GM12878 (cell line): ENCODE results near the gene CDH4.

Source experiments
- BMI1 ChIP-seq: fragments of 450-650 bp; IDR thresholded peaks from 2 replicates; pipeline ENCODE4 v1.6.1; 2016; ENCODE audit warnings: mild to moderate bottlenecking, moderate library complexity, borderline replicate concordance
- CREM ChIP-seq: IDR thresholded peaks from 2 replicates; pipeline ENCODE4 v1.6.1; 2014; ENCODE audit warnings: antibody characterized with exemption, low read depth
- CTCF ChIP-seq, 3 experiments: IDR thresholded peaks in 2 of 3; conservative IDR thresholded peaks in 1 of 3; 2 replicates each; pipeline ENCODE4 v1.5.1; 2011; ENCODE audit warnings: low read depth in 3 of 3, low read length in 3 of 3, mild to moderate bottlenecking in 3 of 3, control low read depth in 2 of 3, moderate library complexity in 2 of 3, inconsistent platforms in 1 of 3, mixed read lengths in 1 of 3; ENCODE audit not compliant: control insufficient read depth in 2 of 3, insufficient read depth in 1 of 3; ENCODE audit errors: extremely low read depth in 1 of 3
- IKZF2 ChIP-seq, 2 experiments: fragments of 450-650 bp; IDR thresholded peaks; 2 replicates each; pipeline ENCODE4 v1.6.1; 2017; ENCODE audit warnings: mild to moderate bottlenecking in 2 of 2, moderate library complexity in 2 of 2
- JUNB ChIP-seq: IDR thresholded peaks from 2 replicates; pipeline ENCODE4 v1.6.1; 2016; ENCODE audit warnings: antibody characterized with exemption, mild to moderate bottlenecking
- JUND ChIP-seq: IDR thresholded peaks from 2 replicates; pipeline ENCODE4 v1.6.1; 2012; ENCODE audit warnings: low read depth, mild to moderate bottlenecking, low read length, improper control_type of control experiment, moderate library complexity
- KDM1A ChIP-seq: fragments of 200-600 bp; sonication (generic); IDR thresholded peaks from 2 replicates; pipeline ENCODE4 v1.6.1; 2016; ENCODE audit warnings: borderline replicate concordance
- MXI1 ChIP-seq: fragments of 150-350 bp; IDR thresholded peaks from 2 replicates; pipeline ENCODE4 v1.6.1; 2011; ENCODE audit warnings: low read depth, mild to moderate bottlenecking, inconsistent platforms, low read length, improper control_type of control experiment

- TF ChIP-seq CTCF (IDR thresholded peaks at IDR 0.05 in 2 of 3, conservative IDR thresholded peaks at IDR 0.05 in 1 of 3; ENCODE audit: control insufficient read depth in 2 of 3, extremely low read depth in 1 of 3, insufficient read depth in 1 of 3, low read depth in 3 of 3, low read length in 3 of 3), result no peak
- TF ChIP-seq CREM, result no peak
- TF ChIP-seq JUNB, result no peak
- no peak for TF ChIP-seq JUND
- no peak for TF ChIP-seq MXI1
- no peak for TF ChIP-seq IKZF2 (IDR thresholded peaks at IDR 0.05)
- no peak for TF ChIP-seq BMI1
- TF ChIP-seq KDM1A, result no peak
These were observed 45.9 kb downstream of the CDH4 start for GRCh38 chr20:61297986-61298385.
